GM12801 (cell line): ENCODE measurements around the gene C5orf15.

Experiments used
- TF ChIP-seq, protein P1 (sequence below): IDR thresholded peaks from one replicate; pipeline ENCODE4 v1.5.1; 2011; ENCODE audit warnings: control low read depth; ENCODE audit not compliant: insufficient read length; ENCODE audit errors: extremely low read depth

Gene C5orf15

DNA sequence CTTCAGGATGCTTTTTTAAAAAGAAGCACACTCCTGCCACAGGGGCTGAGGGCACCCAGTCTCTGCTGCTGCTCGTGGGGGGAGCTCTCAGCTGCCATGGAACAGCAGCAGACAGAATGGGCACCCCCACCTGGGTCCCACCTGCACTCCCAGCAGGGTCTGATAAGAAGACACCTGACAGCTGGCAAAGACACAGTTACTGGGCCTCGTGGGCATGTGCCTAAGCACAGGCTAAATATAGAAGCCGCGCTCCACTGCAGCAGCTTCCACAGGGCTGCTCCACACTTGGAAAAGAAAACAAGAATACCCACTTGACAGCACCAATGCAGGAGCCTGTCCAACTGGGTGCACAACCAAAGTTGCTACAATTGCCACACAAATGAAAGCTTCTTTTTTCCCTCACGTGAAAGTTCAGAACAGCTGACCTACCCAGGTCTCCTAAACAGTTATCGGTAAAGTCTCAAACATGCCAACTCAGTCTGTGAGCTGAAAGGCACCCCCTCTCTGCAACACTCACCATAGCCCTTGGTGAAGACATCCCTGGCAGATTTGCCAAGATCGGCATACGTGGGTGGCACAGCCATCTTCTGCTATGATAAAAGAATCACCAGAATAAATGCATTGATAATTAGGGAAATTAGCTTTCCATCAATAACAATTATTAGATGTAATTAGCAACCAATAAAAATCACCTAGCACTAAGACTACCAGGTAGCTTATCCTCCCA lies 24.2 kb upstream of the C5orf15 start:
- TF ChIP-seq, protein P1, sequence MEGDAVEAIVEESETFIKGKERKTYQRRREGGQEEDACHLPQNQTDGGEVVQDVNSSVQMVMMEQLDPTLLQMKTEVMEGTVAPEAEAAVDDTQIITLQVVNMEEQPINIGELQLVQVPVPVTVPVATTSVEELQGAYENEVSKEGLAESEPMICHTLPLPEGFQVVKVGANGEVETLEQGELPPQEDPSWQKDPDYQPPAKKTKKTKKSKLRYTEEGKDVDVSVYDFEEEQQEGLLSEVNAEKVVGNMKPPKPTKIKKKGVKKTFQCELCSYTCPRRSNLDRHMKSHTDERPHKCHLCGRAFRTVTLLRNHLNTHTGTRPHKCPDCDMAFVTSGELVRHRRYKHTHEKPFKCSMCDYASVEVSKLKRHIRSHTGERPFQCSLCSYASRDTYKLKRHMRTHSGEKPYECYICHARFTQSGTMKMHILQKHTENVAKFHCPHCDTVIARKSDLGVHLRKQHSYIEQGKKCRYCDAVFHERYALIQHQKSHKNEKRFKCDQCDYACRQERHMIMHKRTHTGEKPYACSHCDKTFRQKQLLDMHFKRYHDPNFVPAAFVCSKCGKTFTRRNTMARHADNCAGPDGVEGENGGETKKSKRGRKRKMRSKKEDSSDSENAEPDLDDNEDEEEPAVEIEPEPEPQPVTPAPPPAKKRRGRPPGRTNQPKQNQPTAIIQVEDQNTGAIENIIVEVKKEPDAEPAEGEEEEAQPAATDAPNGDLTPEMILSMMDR = no peak

DNA sequence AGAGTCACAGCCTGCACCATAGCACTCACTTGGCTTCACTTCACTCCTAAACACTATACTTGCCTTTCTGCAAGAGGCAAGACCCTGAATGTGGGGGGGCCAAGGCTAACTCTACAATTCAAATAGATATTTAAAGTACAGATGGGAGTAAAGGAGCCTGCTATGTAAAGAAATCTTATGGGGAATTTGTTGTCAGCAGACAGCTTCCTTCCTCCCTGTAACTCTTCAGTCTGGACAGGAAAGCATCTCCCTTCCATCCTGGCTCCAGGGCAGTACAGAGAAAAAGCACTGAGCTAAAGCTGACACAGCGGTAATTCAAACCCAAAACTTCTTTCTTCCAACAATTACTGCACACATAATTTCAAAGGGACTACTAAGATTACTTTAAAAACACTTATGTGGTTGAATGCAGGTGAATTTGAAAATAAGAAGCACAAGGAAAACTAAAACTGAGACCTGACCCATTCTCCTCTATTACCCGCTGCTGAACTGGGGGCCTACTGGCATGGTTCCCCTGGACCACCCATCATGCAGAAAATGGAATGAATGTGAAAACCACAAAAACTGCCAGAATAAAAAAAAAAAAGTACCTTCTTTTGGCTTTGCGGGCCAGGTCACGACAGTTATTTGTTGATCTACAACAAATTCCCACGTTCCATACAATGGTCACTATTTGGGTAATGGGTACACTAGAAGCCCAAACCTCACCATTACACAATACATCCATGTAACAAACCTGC lies 22.9 kb upstream of the C5orf15 start:
- TF ChIP-seq, protein P1 = no peak

DNA sequence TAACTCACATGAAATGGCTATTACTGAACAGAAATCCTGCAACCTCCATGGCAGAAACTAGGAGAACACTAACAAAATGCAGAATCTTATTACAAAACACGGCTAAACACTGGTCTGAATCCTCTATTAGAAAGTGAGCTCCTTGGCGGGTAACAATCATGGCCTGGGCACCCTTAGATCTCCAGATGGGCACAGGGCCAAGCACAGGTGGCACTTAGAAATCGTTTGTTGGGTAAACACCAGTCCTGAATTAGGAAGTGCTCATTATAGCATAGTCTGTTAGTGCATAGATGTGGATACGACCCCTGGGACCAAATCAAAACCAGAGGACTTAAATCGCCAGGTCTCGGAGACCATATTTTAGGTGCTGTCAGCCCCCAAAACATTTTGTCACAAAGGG lies 22.0 kb upstream of the C5orf15 start:
- TF ChIP-seq, protein P1 = no peak

DNA sequence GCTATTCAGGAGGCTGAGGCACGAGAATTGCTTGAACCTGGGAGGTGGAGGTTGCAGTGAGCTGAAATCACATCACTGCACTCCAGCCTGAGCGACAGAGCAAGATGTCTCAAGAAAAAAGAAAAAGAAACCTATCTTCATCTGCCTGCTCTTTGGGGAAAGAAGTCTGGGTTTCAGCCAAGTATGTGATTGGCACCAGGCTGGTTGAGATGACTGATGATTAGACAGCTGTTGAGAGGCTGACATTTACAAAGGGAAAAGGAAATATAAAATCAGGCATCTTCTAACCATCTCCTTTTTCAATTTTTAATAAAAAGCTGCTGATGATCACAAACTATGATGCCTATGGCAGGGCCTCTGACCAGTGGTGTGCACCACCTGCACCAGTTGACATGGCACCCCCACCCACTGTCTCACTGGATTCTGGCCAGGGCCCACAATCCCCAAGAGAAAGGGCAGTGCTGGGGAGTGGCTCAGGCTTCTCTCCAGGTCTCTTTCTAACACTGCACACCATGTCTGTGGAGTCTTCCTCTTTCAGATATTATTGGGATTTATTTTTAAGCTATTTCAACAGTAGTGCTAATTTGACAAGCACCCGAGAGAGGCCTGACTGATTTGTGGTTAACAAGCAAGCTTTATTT lies 17.2 kb upstream of the C5orf15 start:
- TF ChIP-seq, protein P1 = no peak

DNA sequence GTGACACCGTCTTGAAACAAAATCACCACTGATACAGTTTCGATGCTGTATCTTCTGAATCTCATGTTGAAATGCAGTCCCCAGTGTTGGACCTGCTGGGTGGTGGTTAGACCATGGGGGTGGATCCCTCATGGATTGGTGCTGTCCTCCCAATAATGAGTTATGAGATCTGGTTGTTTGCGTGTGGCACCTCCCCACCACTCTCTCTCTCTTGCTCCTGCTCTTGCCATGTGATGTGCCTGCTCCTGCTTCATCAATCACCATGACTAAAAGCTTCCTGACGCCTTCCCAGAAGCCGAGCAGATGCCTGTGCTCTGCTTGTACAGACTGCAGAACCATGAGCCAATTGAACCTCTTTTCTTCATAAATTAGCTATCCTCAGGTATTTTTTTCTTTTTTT lies 15.2 kb upstream of the C5orf15 start:
- TF ChIP-seq, protein P1 = no peak

DNA sequence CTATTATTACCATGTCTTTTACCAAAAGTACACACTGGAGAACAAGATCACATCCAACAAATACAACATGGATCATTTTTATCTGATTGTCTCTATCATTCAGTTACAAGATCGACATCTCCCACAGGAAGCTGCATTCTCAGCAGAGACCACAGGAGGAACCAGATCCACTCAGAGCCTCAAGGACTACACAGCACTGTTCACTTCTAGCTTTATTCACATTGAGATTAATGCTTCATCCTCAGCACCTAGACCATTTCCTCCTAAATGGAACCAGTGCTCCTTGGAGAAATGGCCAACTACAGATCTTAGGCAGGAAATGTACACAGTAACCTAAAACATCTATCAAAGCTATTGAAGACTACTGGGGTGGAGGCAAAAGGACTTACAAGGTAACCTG lies 13.3 kb upstream of the C5orf15 start:
- TF ChIP-seq, protein P1 = no peak

DNA sequence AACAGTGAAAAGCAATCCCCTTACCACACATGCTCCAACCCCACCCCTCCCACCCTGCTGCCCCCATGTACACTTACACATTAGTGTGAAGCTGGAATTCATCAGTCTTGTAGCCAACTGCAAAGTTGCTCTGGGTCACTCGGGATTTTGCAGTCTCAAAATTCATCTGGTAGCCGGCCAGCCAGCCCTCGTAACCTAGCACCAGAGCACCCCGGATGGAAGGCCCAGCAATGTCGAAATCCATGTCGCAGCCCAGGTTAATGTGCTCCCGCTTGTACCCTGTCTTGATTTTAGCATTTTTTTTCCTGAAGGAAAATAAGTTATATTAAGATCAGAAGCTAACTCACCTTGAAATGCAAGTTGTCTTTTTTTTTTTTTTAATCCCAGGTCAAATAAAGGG lies 12.2 kb upstream of the C5orf15 start:
- TF ChIP-seq, protein P1 = no peak
